HG03432 (cell line): ENCODE results near the gene JAKMIP1.
"Not testable (repeated sequence)": the region's sequence is repeated elsewhere in the genome, so short reads cannot be mapped to it uniquely, and the experiment has no call there.

Source experiments
- ATAC-seq: cut with Tn5 transposase; IDR thresholded peaks from one replicate; pipeline ENCODE4 v1.9.1; 2021; ENCODE audit warnings: mild to moderate bottlenecking, moderate library complexity; ENCODE audit not compliant: unreplicated experiment

Gene JAKMIP1

GRCh38 chr4:6150046-6150735 lies 50.2 kb downstream of the JAKMIP1 start:
- ATAC-seq, result no peak

DNA sequence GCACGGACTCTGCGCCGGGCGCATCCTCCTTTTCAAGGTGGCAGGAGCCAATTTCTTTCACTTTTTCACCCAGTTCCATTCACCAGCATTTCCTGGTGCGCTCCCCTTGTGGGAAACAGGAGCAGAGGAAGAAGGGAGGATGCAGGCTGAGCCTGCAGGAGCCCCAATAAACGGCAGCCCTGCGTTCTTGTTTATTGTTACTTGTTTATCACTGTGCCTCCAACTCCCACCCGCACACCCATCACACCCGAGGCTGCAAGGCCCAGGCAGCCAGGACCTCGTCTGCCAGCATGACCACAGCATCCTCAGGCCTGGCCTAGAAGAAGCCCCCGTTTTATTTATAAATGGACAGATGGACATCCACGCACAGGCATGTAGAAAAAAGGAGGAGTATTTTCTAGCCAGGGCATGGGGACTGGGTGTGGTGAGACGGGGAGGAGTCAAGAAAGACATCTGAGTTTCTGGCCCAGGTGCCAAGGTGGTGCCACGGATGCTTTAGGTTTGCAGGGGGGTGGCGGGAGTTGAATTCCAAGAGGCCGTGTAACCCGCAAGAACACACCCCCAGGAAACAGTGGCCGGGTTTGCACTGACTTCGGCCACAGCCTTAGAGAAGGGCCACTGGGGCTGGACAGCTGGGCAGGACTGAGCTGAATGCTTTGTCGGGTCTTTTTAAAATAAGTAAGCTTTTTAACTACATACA lies 51.7 kb downstream of the JAKMIP1 start:
- ATAC-seq, result no peak

GRCh38 chr4:6147441-6147840 lies 52.9 kb downstream of the JAKMIP1 start:
- ATAC-seq, result no peak

- ATAC-seq, result no peak
These were observed 56.7 kb downstream of the JAKMIP1 start for GRCh38 chr4:6143603-6144181.

- no peak for ATAC-seq
These were observed 57.3 kb downstream of the JAKMIP1 start for GRCh38 chr4:6142935-6143602.

- ATAC-seq, result no peak
These were observed 57.8 kb downstream of the JAKMIP1 start for GRCh38 chr4:6142511-6142910.

GRCh38 chr4:6141554-6141953 lies 58.8 kb downstream of the JAKMIP1 start:
- ATAC-seq, result no peak

DNA sequence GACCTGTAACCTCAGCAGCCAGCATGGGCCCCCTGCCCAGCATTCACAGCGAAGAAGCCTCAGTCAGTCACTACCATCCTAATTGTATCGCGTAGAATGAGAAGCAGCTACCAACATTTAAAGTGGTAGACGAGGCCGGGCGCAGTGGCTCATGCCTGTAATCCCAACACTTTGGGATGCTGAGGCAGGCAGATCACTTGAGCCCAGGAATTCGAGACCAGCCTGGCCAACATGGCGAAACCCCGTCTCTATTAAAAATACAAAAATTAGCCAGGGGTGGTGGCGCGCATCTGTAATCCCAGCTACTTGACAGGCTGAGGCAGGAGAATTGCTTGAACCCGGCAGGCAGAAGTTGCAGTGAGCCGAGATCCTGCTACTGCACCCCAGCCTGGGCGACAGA lies 59.3 kb downstream of the JAKMIP1 start:
- not testable (repeated sequence) for ATAC-seq

GRCh38 chr4:6137747-6138135 lies 62.6 kb downstream of the JAKMIP1 start:
- no peak for ATAC-seq

DNA sequence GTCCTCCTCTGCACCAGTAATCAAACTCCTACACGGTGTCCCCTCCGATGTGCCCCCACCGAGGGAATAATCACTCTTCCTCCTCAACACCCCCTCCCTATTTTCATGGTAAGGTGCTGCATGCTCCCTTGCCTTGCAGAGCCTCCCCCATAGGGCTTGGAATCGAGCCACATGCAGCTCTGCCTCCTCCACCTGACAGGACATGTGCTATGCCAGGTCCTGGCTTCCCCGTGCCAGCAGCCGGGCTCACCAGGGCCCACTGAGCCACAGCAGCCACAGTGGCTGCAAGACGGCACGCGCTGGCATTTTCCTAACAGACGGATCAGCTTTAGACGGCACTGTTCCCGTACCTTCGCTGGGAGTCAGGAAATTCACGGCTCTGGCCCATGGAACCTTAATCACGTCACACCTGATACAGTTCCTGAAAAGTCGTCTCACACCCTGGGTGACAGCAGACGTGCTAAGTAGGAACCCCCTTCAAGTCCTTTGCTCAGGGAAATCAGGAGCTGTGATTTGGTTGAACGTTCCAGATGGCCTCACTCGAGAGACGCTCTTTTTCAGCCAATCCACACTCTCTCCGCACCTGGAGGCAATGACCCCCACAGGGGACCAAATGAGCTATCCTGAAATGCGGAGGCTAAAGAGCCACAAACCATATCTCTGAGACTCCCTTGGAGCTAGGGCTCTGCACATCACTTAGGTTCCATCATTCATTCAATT lies 63.2 kb downstream of the JAKMIP1 start:
- ATAC-seq, result no peak

GRCh38 chr4:6134612-6135220 lies 65.6 kb downstream of the JAKMIP1 start:
- ATAC-seq, result peak; percentile 93

DNA sequence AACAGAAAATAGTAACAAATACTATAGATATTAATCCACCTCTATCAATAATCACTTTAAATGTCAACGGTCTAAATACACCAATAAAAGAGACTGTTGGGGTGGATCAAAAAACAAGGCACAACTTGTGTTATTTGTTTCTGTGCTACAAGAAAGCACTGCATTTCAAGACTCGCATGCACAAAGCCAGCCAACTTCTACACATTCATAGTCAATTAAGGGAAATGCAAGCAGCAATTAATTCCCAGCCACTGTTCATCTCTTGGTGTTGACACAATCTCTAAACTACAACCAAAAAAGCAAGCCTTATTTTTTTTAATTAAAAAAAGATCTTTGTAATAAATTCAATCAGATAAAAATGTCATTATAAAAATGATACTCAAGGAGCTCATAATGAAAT lies 67.6 kb downstream of the JAKMIP1 start:
- no peak for ATAC-seq

GRCh38 chr4:6128221-6128850 lies 72.0 kb downstream of the JAKMIP1 start:
- no peak for ATAC-seq

GRCh38 chr4:6126971-6127745 lies 73.2 kb downstream of the JAKMIP1 start:
- ATAC-seq, result no peak

GRCh38 chr4:6125103-6125651 lies 75.2 kb downstream of the JAKMIP1 start:
- no peak for ATAC-seq

- ATAC-seq, result no peak
These were observed 75.8 kb downstream of the JAKMIP1 start for GRCh38 chr4:6124386-6125102.

GRCh38 chr4:6123976-6124375 lies 76.4 kb downstream of the JAKMIP1 start:
- no peak for ATAC-seq

DNA sequence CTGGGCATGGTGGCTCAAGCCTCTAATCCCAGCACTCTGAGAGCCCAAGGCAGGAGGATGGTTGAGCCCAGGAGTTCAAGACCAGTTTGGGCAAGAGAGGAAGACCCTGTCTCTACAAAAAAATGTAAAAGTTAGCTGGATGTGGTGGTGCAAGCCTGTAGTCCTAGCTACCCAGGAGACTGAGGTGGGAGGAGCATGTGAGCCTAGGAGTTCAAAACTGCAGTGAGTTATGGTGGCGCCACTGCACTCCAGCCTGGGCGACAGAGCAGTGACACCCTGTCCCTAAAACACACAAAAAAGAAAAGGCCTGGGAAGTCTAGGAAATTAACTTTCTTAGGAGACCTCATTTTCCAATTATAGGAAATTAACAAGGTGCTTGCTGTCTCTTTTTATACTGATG lies 76.8 kb downstream of the JAKMIP1 start:
- no peak for ATAC-seq
